SJSA1 (cell line): ENCODE measurements around the gene DNAL1. TPM values are rescaled to one million over a fixed set of nuclear protein-coding genes. Genes with fewer than 3 reads are reported as not detected.

Experiments used
- DNase-seq, 2 experiments: peaks; one replicate each; pipeline ENCODE4 v3.0.0-alpha.2; 2015 to 2020; ENCODE audit warnings: low spot score in 2 of 2, low read depth in 1 of 2
- H3K27ac ChIP-seq: fragments of 250-450 bp; sonication (Bioruptor Pico); 2 replicates; pipeline ENCODE4 v1.5.1; 2020; ENCODE audit warnings: mild to moderate bottlenecking, moderate library complexity
- H3K27me3 ChIP-seq: fragments of 250-450 bp; sonication (Bioruptor Pico); replicated peaks from 2 replicates; pipeline ENCODE4 v1.5.1; 2020; ENCODE audit warnings: mild to moderate bottlenecking, moderate library complexity
- H3K36me3 ChIP-seq: fragments of 250-450 bp; sonication (Bioruptor Pico); 2 replicates; pipeline ENCODE4 v1.5.1; 2020; ENCODE audit warnings: mild to moderate bottlenecking
- H3K4me1 ChIP-seq: fragments of 250-450 bp; sonication (Bioruptor Pico); replicated peaks from 2 replicates; pipeline ENCODE4 v1.6.1; 2021; ENCODE audit warnings: mild to moderate bottlenecking
- H3K4me3 ChIP-seq: fragments of 250-450 bp; sonication (Bioruptor Pico); 2 replicates; pipeline ENCODE4 v1.5.1; 2020; ENCODE audit warnings: mild to moderate bottlenecking
- H3K9me3 ChIP-seq: fragments of 250-450 bp; sonication (Bioruptor Pico); replicated peaks from 2 replicates; pipeline ENCODE4 v1.5.1; 2020; ENCODE audit warnings: mild to moderate bottlenecking
- total RNA-seq: library from RNA; depleted of rRNA; stranded (reverse); fragments of >200 nt; shearing (Covaris generic); gene quantifications from 2 replicates; pipeline ENCODE4 v1.2.3, GENCODE V29; 2014; rRNA removed

Gene DNAL1
- 5.0 and 16.2 TPM in 2 replicates for total RNA-seq

- Histone ChIP-seq H3K4me1 (peaks cover 20% of the 10 kb centered on the region), H3K27me3 (no peaks in the 10 kb centered on the region), H3K27ac (peak within 1 kb of the TSS; percentile 75), H3K36me3 (no peaks in the 10 kb centered on the region), H3K9me3 (no peaks in the 10 kb centered on the region), H3K4me3 (peak within 1 kb of the TSS; percentile 57)
- peak; percentile 89 to 93 for DNase-seq
Observed at GRCh38 chr14:73644531-73645247, at the start of gene DNAL1. TSS of gene DNAL1 (plus strand) at chr14:73644986. CDS start at chr14:73645040, 54 bp downstream.

- Histone ChIP-seq H3K4me3 (no peak overlapping the region), H3K27ac (no peak overlapping the region), H3K4me1 (no peaks in the 10 kb centered on the region), H3K27me3 (no peaks in the 10 kb centered on the region), H3K36me3 (no peaks in the 10 kb centered on the region), H3K9me3 (no peaks in the 10 kb centered on the region)
- DNase-seq: no peak
Observed at GRCh38 chr14:73599499-73599898, 45.3 kb upstream of the DNAL1 start.

GRCh38 chr14:73602994-73603393, 41.8 kb upstream of the DNAL1 start:
- H3K4me3 ChIP-seq: no peak overlapping the region
- H3K27ac ChIP-seq: no peak overlapping the region
- no peak for DNase-seq
- no peaks in the 10 kb centered on the region for H3K9me3 ChIP-seq
- no peaks in the 10 kb centered on the region for H3K4me1 ChIP-seq
- H3K36me3 ChIP-seq: no peaks in the 10 kb centered on the region
- H3K27me3 ChIP-seq: no peaks in the 10 kb centered on the region

- no peak overlapping the region for H3K27ac ChIP-seq
- H3K4me3 ChIP-seq: no peak overlapping the region
- no peak for DNase-seq
- no peaks in the 10 kb centered on the region for H3K4me1 ChIP-seq
- H3K9me3 ChIP-seq: no peaks in the 10 kb centered on the region
- H3K27me3 ChIP-seq: no peaks in the 10 kb centered on the region
- no peaks in the 10 kb centered on the region for H3K36me3 ChIP-seq
Observed at GRCh38 chr14:73606271-73606670, 38.5 kb upstream of the DNAL1 start.

- Histone ChIP-seq H3K36me3 (no peaks in the 10 kb centered on the region), H3K4me3 (no peak overlapping the region), H3K27ac (no peak overlapping the region), H3K27me3 (no peaks in the 10 kb centered on the region), H3K4me1 (peaks cover 4% of the 10 kb centered on the region), H3K9me3 (no peaks in the 10 kb centered on the region)
- DNase-seq: no peak
Observed at GRCh38 chr14:73607241-73607640, 37.5 kb upstream of the DNAL1 start.

GRCh38 chr14:73610687-73611086, 34.1 kb upstream of the DNAL1 start:
- no peaks in the 10 kb centered on the region; the same call in 1 of the 2 replicates for H3K36me3 ChIP-seq
- H3K9me3 ChIP-seq: no peaks in the 10 kb centered on the region
- H3K4me3 ChIP-seq: no peak overlapping the region
- H3K27ac ChIP-seq: no peak overlapping the region
- DNase-seq: no peak
- no peaks in the 10 kb centered on the region for H3K27me3 ChIP-seq
- peaks cover 7% of the 10 kb centered on the region for H3K4me1 ChIP-seq

GRCh38 chr14:73612339-73613045, 32.3 kb upstream of the DNAL1 start, which contains the start of gene ACOT6:
TSS of gene ACOT6 (plus strand) at chr14:73612517. CDS start at chr14:73612572, 55 bp downstream.
- Histone ChIP-seq H3K9me3 (no peaks in the 10 kb centered on the region), H3K4me1 (peaks cover 7% of the 10 kb centered on the region), H3K4me3 (peak within 1 kb of the TSS; percentile 67), H3K27me3 (no peaks in the 10 kb centered on the region), H3K36me3 (no peaks in the 10 kb centered on the region; the same call in 1 of the 2 replicates), H3K27ac (no peak within 1 kb of the TSS)
- DNase-seq: peak; percentile 74 to 75

- DNase-seq: no peak
- no peaks in the 10 kb centered on the region; the same call in 1 of the 2 replicates for H3K36me3 ChIP-seq
- H3K9me3 ChIP-seq: no peaks in the 10 kb centered on the region
- peak overlapping the region; percentile 67 for H3K4me3 ChIP-seq
- no peaks in the 10 kb centered on the region for H3K27me3 ChIP-seq
- H3K4me1 ChIP-seq: peaks cover 7% of the 10 kb centered on the region
- H3K27ac ChIP-seq: no peak overlapping the region
Observed at GRCh38 chr14:73613046-73613383, 31.8 kb upstream of the DNAL1 start.

GRCh38 chr14:73613419-73613963, 31.3 kb upstream of the DNAL1 start:
- no peaks in the 10 kb centered on the region for H3K27me3 ChIP-seq
- no peaks in the 10 kb centered on the region for H3K9me3 ChIP-seq
- no peak for DNase-seq
- H3K36me3 ChIP-seq: no peaks in the 10 kb centered on the region; the same call in 1 of the 2 replicates
- peaks cover 7% of the 10 kb centered on the region for H3K4me1 ChIP-seq
- no peak overlapping the region for H3K27ac ChIP-seq
- H3K4me3 ChIP-seq: no peak overlapping the region

- H3K27ac ChIP-seq: no peak overlapping the region
- no peaks in the 10 kb centered on the region for H3K9me3 ChIP-seq
- no peaks in the 10 kb centered on the region; the same call in 1 of the 2 replicates for H3K36me3 ChIP-seq
- no peak overlapping the region for H3K4me3 ChIP-seq
- H3K27me3 ChIP-seq: no peaks in the 10 kb centered on the region
- H3K4me1 ChIP-seq: peaks cover 7% of the 10 kb centered on the region
- DNase-seq: no peak
Observed at GRCh38 chr14:73616831-73617230, 28.0 kb upstream of the DNAL1 start.

GRCh38 chr14:73619524-73619923, 25.3 kb upstream of the DNAL1 start:
- Histone ChIP-seq H3K36me3 (no peaks in the 10 kb centered on the region), H3K9me3 (no peaks in the 10 kb centered on the region), H3K27me3 (no peaks in the 10 kb centered on the region), H3K27ac (no peak overlapping the region), H3K4me3 (no peak overlapping the region), H3K4me1 (no peaks in the 10 kb centered on the region)
- no peak for DNase-seq

- DNase-seq: no peak
- no peaks in the 10 kb centered on the region for H3K36me3 ChIP-seq
- H3K27ac ChIP-seq: no peak overlapping the region
- H3K4me3 ChIP-seq: no peak overlapping the region
- no peaks in the 10 kb centered on the region for H3K27me3 ChIP-seq
- H3K4me1 ChIP-seq: no peaks in the 10 kb centered on the region
- H3K9me3 ChIP-seq: no peaks in the 10 kb centered on the region
Observed at GRCh38 chr14:73620268-73620667, 24.5 kb upstream of the DNAL1 start.

- H3K4me1 ChIP-seq: no peaks in the 10 kb centered on the region
Observed at GRCh38 chr14:73623504-73624054, 21.2 kb upstream of the DNAL1 start.

GRCh38 chr14:73625706-73626105, 19.1 kb upstream of the DNAL1 start:
- Histone ChIP-seq H3K4me1 (no peaks in the 10 kb centered on the region), H3K36me3 (no peaks in the 10 kb centered on the region), H3K9me3 (no peaks in the 10 kb centered on the region), H3K4me3 (no peak overlapping the region), H3K27me3 (no peaks in the 10 kb centered on the region), H3K27ac (no peak overlapping the region)
- no peak for DNase-seq

More at GRCh38 chr14:73623504-73624054, 21.2 kb upstream of the DNAL1 start:
- Histone ChIP-seq H3K27ac (no peak overlapping the region), H3K9me3 (no peaks in the 10 kb centered on the region), H3K36me3 (no peaks in the 10 kb centered on the region), H3K4me3 (no peak overlapping the region), H3K27me3 (no peaks in the 10 kb centered on the region)
- no peak for DNase-seq
